Measurements from ENCODE around the gene TOP1.
A peak's percentile ranks its signal among the peaks of the same experiment; 100 is the strongest.

Gene TOP1

GRCh38 chr20:41029150-41029901 is 704 bp downstream of the TOP1 start:
- peak overlapping the region; percentile 94 for H3K27ac ChIP-seq (ENCODE audit: low read length)
- peak overlapping the region; percentile 70 for H2AFZ ChIP-seq (ENCODE audit: low read depth, low read length)
- H3K79me2 ChIP-seq (ENCODE audit: insufficient read depth, low read length): peaks cover 65% of the 10 kb centered on the region
- peaks cover 36% of the 10 kb centered on the region for H4K20me1 ChIP-seq (ENCODE audit: insufficient read depth, low read length)
- H3K4me2 ChIP-seq (ENCODE audit: insufficient read depth, low read length): peak overlapping the region; percentile 79
- H3K9me3 ChIP-seq (ENCODE audit: insufficient read depth, low read length, severe bottlenecking): no peaks in the 10 kb centered on the region
- ATAC-seq (ENCODE audit: insufficient read depth, low read depth): peak; percentile 32
- TF ChIP-seq CTCF (IDR thresholded peaks at IDR 0.05; ENCODE audit: borderline replicate concordance, extremely low read depth, low read length, poor library complexity, severe bottlenecking) (no peak), EZH2 (IDR thresholded peaks at IDR 0.05; ENCODE audit: borderline replicate concordance, low read depth, low read length, severe bottlenecking) (no peak)
- peak overlapping the region; percentile 89 for H3K9ac ChIP-seq (ENCODE audit: low read depth, low read length)
- peak overlapping the region; percentile 71 to 85 for H3K4me3 ChIP-seq (ENCODE audit: low read depth in 1 of 2, low read length in 2 of 2)
- H3K4me1 ChIP-seq (ENCODE audit: insufficient read depth, low read length): peaks cover 56% of the 10 kb centered on the region
- H3K36me3 ChIP-seq (ENCODE audit: insufficient read depth, low read length): peaks cover 34% of the 10 kb centered on the region
- peak; percentile 52 for DNase-seq
- no peaks in the 10 kb centered on the region for H3K27me3 ChIP-seq (ENCODE audit: insufficient read depth, low read length, poor library complexity)

GRCh38 chr20:41030061-41030460 is 1.4 kb downstream of the TOP1 start:
- DNase-seq (no peak), ATAC-seq (ENCODE audit: insufficient read depth, low read depth) (no peak)
- Histone ChIP-seq H3K27me3 (ENCODE audit: insufficient read depth, low read length, poor library complexity) (no peaks in the 10 kb centered on the region), H3K4me3 (ENCODE audit: low read depth in 1 of 2, low read length in 2 of 2) (peak overlapping the region; percentile 71 to 85), H2AFZ (ENCODE audit: low read depth, low read length) (no peak overlapping the region), H3K9ac (ENCODE audit: low read depth, low read length) (peak overlapping the region; percentile 89), H3K36me3 (ENCODE audit: insufficient read depth, low read length) (peaks cover 40% of the 10 kb centered on the region), H3K4me2 (ENCODE audit: insufficient read depth, low read length) (peak overlapping the region; percentile 79), H3K4me1 (ENCODE audit: insufficient read depth, low read length) (peaks cover 61% of the 10 kb centered on the region), H3K27ac (ENCODE audit: low read length) (peak overlapping the region; percentile 94), H3K79me2 (ENCODE audit: insufficient read depth, low read length) (peaks cover 72% of the 10 kb centered on the region), H3K9me3 (ENCODE audit: insufficient read depth, low read length, severe bottlenecking) (no peaks in the 10 kb centered on the region), H4K20me1 (ENCODE audit: insufficient read depth, low read length) (peaks cover 41% of the 10 kb centered on the region)
- no peak for TF ChIP-seq CTCF (IDR thresholded peaks at IDR 0.05; ENCODE audit: borderline replicate concordance, extremely low read depth, low read length, poor library complexity, severe bottlenecking)
- no peak for TF ChIP-seq EZH2 (IDR thresholded peaks at IDR 0.05; ENCODE audit: borderline replicate concordance, low read depth, low read length, severe bottlenecking)

GRCh38 chr20:41030531-41031242 is 2.1 kb downstream of the TOP1 start:
- no peaks in the 10 kb centered on the region for H3K9me3 ChIP-seq (ENCODE audit: insufficient read depth, low read length, severe bottlenecking)
- peaks cover 48% of the 10 kb centered on the region for H4K20me1 ChIP-seq (ENCODE audit: insufficient read depth, low read length)
- peak overlapping the region; percentile 89 for H3K9ac ChIP-seq (ENCODE audit: low read depth, low read length)
- DNase-seq (no peak), ATAC-seq (ENCODE audit: insufficient read depth, low read depth) (no peak)
- H3K4me1 ChIP-seq (ENCODE audit: insufficient read depth, low read length): peaks cover 63% of the 10 kb centered on the region
- no peak overlapping the region for H2AFZ ChIP-seq (ENCODE audit: low read depth, low read length)
- peak overlapping the region; percentile 94 for H3K27ac ChIP-seq (ENCODE audit: low read length)
- H3K36me3 ChIP-seq (ENCODE audit: insufficient read depth, low read length): peaks cover 46% of the 10 kb centered on the region
- TF ChIP-seq CTCF (IDR thresholded peaks at IDR 0.05; ENCODE audit: borderline replicate concordance, extremely low read depth, low read length, poor library complexity, severe bottlenecking): no peak
- TF ChIP-seq EZH2 (IDR thresholded peaks at IDR 0.05; ENCODE audit: borderline replicate concordance, low read depth, low read length, severe bottlenecking): no peak
- peak overlapping the region; percentile 71 to 85; a peak in 3 of 4 replicates for H3K4me3 ChIP-seq (ENCODE audit: low read depth in 1 of 2, low read length in 2 of 2)
- no peaks in the 10 kb centered on the region for H3K27me3 ChIP-seq (ENCODE audit: insufficient read depth, low read length, poor library complexity)
- H3K79me2 ChIP-seq (ENCODE audit: insufficient read depth, low read length): peaks cover 78% of the 10 kb centered on the region
- H3K4me2 ChIP-seq (ENCODE audit: insufficient read depth, low read length): peak overlapping the region; percentile 79
